ENCODE results near the gene ERBB4. TPM values are rescaled to one million over a fixed set of nuclear protein-coding genes. Genes with fewer than 3 reads are reported as not detected.

ERBB4 gene
- 2.6 and 2.7 TPM in 2 replicates for total RNA-seq

DNA sequence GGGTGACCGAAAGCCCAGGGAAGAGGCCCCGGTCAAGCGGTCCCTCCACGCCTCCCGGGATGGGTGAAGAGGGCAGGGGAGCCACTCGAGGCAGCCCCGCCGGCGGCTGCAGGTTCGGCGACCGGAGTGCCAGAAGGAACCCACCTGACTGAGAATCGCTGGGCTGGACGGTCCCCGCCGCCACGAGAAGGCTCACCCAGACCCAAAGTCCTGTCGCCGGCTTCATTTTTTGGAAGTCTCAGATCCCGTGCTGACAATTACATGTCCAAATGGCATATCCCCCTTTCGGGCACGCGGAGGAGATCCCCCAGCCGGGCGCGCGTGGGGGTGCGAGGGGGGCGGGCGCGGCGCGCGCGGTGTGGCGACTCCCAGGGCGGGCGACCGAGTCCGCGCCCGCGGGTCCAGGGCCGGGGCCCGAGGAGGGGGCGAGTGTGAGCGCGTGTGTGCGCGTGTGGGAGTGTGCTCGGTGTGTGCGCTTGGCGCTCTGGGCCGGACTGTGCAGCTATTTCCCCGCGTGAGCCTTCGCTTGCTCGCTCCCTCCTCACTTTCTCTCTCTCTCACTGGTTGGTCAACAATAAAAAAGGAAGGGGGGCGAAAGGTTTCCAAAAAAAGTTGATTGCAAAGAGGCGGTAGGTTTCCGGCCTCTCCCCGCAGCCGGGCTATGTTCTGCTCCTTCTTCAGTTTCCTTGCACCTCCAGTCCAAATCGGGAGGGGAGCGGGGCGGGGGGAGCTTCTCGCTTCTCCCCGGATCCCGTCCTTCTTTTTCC, at the start of gene ERBB4:
ERBB4 (minus strand) TSS at position 498 of the 767 bp plus-strand sequence; CDS start at position 226, 272 bp downstream.
- DNase-seq (ENCODE audit: low read depth) = no peak
- Histone ChIP-seq H3K36me3 (ENCODE audit: control insufficient read depth, insufficient read depth, low read length) (no peaks in the 10 kb centered on the region), H3K27me3 (ENCODE audit: control insufficient read depth, insufficient read depth, low read length) (peaks cover 14% of the 10 kb centered on the region), H3K4me3 (ENCODE audit: low read depth, low read length) (peak within 1 kb of the TSS; percentile 71)
- TF ChIP-seq, protein P1, sequence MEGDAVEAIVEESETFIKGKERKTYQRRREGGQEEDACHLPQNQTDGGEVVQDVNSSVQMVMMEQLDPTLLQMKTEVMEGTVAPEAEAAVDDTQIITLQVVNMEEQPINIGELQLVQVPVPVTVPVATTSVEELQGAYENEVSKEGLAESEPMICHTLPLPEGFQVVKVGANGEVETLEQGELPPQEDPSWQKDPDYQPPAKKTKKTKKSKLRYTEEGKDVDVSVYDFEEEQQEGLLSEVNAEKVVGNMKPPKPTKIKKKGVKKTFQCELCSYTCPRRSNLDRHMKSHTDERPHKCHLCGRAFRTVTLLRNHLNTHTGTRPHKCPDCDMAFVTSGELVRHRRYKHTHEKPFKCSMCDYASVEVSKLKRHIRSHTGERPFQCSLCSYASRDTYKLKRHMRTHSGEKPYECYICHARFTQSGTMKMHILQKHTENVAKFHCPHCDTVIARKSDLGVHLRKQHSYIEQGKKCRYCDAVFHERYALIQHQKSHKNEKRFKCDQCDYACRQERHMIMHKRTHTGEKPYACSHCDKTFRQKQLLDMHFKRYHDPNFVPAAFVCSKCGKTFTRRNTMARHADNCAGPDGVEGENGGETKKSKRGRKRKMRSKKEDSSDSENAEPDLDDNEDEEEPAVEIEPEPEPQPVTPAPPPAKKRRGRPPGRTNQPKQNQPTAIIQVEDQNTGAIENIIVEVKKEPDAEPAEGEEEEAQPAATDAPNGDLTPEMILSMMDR (IDR thresholded peaks at IDR 0.05; ENCODE audit: insufficient read depth, low read length, poor library complexity, severe bottlenecking) = no peak

DNA sequence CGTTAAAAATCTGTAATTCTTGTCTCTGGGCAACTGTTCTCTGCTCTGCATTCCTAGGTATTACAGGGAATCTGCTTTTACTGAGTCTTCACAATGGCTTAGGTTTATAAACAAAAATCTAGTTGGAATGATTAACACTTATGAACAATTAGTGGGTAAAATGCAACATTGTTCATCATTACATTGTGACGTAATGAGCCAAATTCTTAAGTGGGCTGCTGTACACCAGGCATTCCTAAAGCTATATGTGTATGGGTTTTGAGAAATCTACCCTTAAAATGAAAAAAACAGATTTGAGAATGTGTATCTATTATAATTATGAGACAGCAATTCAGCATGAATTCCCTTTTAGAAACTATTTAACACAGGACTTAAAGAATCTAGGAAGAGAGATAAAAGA, 41.5 kb upstream of the ERBB4 start:
- no peak for DNase-seq (ENCODE audit: low read depth)

DNA sequence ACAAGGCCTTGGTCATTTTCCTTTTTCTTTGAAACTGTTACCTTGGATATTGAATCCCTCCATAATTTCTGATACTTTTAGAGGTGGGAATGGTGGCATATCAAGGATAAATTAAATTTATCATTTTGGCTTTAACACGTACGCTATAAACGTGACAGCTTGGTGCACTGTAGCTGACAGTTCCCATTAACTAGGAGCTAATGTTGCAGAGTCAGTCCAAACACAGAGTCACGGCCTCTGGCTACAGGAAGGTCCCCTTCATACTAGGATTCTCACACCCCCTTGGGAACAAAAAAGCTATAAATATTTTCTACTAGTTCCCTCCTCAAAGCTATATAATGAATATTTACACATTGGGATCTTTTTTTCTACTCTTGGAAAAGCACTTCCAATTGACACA, 17.7 kb upstream of the ERBB4 start:
- H3K4me3 ChIP-seq (ENCODE audit: low read depth, low read length) = no peak overlapping the region
- H3K36me3 ChIP-seq (ENCODE audit: control insufficient read depth, insufficient read depth, low read length) = no peaks in the 10 kb centered on the region
- no peak for DNase-seq (ENCODE audit: low read depth)
- H3K27me3 ChIP-seq (ENCODE audit: control insufficient read depth, insufficient read depth, low read length) = no peaks in the 10 kb centered on the region
- TF ChIP-seq, protein P1 (IDR thresholded peaks at IDR 0.05; ENCODE audit: insufficient read depth, low read length, poor library complexity, severe bottlenecking) = no peak

More for the DNA sequence above, 41.5 kb upstream of the ERBB4 start:
- H3K4me3 ChIP-seq (ENCODE audit: low read depth, low read length) = no peak overlapping the region
- TF ChIP-seq, protein P1 (IDR thresholded peaks at IDR 0.05; ENCODE audit: insufficient read depth, low read length, poor library complexity, severe bottlenecking) = no peak
- no peaks in the 10 kb centered on the region for H3K36me3 ChIP-seq (ENCODE audit: control insufficient read depth, insufficient read depth, low read length)
- no peaks in the 10 kb centered on the region for H3K27me3 ChIP-seq (ENCODE audit: control insufficient read depth, insufficient read depth, low read length)

DNA sequence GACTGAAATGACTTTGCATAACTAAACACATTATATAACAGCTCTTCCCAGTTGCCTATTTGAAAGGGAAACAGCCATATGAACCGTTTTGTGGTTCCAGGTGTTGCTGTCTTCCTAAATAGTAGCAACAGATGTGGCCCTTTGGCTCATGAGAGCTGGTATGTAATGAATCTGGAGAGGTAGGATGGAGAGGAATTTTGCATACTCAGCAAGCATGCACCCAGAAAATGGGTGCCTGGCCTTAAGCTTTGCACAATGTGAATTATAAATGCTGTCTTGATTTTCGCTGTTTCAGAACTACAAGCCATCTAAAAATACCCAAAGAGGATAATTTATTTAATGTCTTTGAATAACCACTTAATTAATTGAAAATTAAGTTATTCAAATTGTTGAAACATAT, 15.6 kb upstream of the ERBB4 start:
- DNase-seq (ENCODE audit: low read depth) = no peak
- no peaks in the 10 kb centered on the region for H3K27me3 ChIP-seq (ENCODE audit: control insufficient read depth, insufficient read depth, low read length)
- H3K36me3 ChIP-seq (ENCODE audit: control insufficient read depth, insufficient read depth, low read length) = no peaks in the 10 kb centered on the region
- TF ChIP-seq, protein P1 (IDR thresholded peaks at IDR 0.05; ENCODE audit: insufficient read depth, low read length, poor library complexity, severe bottlenecking) = no peak
- no peak overlapping the region for H3K4me3 ChIP-seq (ENCODE audit: low read depth, low read length)

DNA sequence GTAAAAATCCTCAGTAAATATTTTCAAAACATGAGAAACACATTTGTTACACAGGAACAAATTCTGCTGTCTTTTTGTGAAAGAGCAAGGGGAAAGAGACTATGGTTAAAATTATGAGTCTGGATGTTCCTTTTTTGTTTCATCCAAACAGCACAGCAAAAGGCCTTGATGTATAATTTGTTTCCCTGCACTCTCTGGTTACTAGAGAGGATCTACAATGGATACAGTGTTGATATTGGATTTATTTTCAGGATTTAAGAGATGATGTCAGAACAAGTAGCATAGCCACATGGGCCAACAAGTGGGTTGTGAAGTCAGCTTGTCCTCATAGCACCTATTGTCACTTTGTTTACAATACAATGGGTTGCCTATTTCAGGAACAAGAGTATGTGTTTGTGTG, 11.3 kb upstream of the ERBB4 start:
- no peak overlapping the region for H3K4me3 ChIP-seq (ENCODE audit: low read depth, low read length)
- TF ChIP-seq, protein P1 (IDR thresholded peaks at IDR 0.05; ENCODE audit: insufficient read depth, low read length, poor library complexity, severe bottlenecking) = no peak
- H3K36me3 ChIP-seq (ENCODE audit: control insufficient read depth, insufficient read depth, low read length) = no peaks in the 10 kb centered on the region
- no peak for DNase-seq (ENCODE audit: low read depth)
- no peaks in the 10 kb centered on the region for H3K27me3 ChIP-seq (ENCODE audit: control insufficient read depth, insufficient read depth, low read length)

DNA sequence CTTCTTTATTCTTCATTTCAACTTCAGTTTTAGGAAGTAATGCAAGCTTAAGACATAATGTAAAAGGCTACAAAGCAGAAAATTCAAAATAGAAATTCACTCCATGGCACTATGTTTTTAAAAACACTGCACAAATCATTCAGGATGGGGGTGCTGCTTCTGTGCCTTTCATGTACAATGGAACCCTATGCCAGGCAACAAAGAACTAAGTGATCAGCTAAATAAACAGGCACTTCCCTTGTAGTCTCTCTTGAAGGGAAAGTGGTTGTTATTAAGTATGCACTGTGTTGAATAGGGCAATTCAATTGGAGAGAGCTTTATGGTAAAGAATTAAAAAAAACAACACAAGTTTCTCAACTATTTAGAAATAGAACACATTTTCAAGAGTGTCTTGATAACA, 10.9 kb upstream of the ERBB4 start:
- TF ChIP-seq, protein P1 (IDR thresholded peaks at IDR 0.05; ENCODE audit: insufficient read depth, low read length, poor library complexity, severe bottlenecking) = no peak
- H3K27me3 ChIP-seq (ENCODE audit: control insufficient read depth, insufficient read depth, low read length) = no peaks in the 10 kb centered on the region
- H3K36me3 ChIP-seq (ENCODE audit: control insufficient read depth, insufficient read depth, low read length) = no peaks in the 10 kb centered on the region
- DNase-seq (ENCODE audit: low read depth) = no peak
- H3K4me3 ChIP-seq (ENCODE audit: low read depth, low read length) = no peak overlapping the region

All from kidney epithelial cell (primary cell).